Neural progenitor cell (in vitro differentiated cells): ENCODE data around the gene CREBBP.

Experiments used
- EZH2 ChIP-seq: fragments of 200-600 bp; sonication (generic); IDR thresholded peaks from 2 replicates; pipeline ENCODE4 v1.6.1; 2017; ENCODE audit warnings: antibody characterized with exemption, mild to moderate bottlenecking, moderate library complexity
- EZH2phosphoT487 ChIP-seq: fragments of 200-600 bp; sonication (generic); IDR thresholded peaks from 2 replicates; pipeline ENCODE4 v1.6.1; 2017; ENCODE audit warnings: antibody characterized with exemption
- TF ChIP-seq, protein P1 (sequence below): fragments of 200-600 bp; sonication (generic); IDR thresholded peaks from 2 replicates; pipeline ENCODE4 v1.5.1; 2017; ENCODE audit warnings: antibody characterized with exemption, mild to moderate bottlenecking

- TF ChIP-seq, protein P1, sequence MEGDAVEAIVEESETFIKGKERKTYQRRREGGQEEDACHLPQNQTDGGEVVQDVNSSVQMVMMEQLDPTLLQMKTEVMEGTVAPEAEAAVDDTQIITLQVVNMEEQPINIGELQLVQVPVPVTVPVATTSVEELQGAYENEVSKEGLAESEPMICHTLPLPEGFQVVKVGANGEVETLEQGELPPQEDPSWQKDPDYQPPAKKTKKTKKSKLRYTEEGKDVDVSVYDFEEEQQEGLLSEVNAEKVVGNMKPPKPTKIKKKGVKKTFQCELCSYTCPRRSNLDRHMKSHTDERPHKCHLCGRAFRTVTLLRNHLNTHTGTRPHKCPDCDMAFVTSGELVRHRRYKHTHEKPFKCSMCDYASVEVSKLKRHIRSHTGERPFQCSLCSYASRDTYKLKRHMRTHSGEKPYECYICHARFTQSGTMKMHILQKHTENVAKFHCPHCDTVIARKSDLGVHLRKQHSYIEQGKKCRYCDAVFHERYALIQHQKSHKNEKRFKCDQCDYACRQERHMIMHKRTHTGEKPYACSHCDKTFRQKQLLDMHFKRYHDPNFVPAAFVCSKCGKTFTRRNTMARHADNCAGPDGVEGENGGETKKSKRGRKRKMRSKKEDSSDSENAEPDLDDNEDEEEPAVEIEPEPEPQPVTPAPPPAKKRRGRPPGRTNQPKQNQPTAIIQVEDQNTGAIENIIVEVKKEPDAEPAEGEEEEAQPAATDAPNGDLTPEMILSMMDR = no peak
- TF ChIP-seq EZH2 (no peak), EZH2phosphoT487 (no peak)
Measured at GRCh38 chr16:3857189-3858043, 23.1 kb downstream of the CREBBP start.
